HPDE6-E6E7 (cell line): Measurements from ENCODE around the gene SNX8.
"Not testable (repeated sequence)": the region's sequence is repeated elsewhere in the genome, so short reads cannot be mapped to it uniquely, and the experiment has no call there.

Source experiments
- DNase-seq: peaks from one replicate; pipeline ENCODE4 v3.0.0; 2011; ENCODE audit warnings: missing footprints; ENCODE audit errors: extremely low spot score

Gene SNX8

GRCh38 chr7:2314209-2314955 lies at the start of gene SNX8:
Gene SNX8 (minus strand): TSS chr7:2314441. CDS start chr7:2314421, 20 bp downstream.
- peak; percentile 97 for DNase-seq

DNA sequence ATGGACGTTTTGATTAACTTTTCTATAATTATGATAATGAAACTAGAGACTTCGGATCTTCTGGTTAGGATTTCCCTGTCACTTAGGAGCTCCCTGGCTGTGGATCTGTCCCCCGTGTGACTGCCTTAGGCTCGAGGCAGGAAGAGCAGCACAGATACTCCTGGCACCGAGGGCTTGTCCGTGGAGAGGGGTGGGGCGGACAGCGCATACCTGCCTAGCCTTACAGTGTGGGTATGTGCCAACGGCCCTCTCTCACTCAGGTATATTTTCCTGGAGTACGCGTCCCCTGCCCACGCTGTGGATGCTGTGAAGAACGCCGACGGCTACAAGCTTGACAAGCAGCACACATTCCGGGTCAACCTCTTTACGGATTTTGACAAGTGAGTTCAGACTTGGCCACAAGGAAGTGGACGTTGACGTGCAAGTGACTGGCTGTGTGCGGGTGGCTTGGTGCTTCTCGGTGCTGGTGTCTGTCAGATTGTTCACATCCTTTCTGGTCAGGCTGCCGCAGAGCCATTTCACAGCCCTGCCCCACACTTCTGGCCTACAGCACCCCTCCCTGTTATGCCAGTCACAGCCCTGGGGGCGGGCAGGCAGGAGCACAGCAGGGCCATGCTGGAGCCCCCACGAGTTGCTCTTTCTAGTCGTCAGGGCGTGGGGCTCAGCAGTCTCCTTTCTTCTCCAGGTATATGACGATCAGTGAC lies 48.3 kb upstream of the SNX8 start:
- no peak for DNase-seq

DNA sequence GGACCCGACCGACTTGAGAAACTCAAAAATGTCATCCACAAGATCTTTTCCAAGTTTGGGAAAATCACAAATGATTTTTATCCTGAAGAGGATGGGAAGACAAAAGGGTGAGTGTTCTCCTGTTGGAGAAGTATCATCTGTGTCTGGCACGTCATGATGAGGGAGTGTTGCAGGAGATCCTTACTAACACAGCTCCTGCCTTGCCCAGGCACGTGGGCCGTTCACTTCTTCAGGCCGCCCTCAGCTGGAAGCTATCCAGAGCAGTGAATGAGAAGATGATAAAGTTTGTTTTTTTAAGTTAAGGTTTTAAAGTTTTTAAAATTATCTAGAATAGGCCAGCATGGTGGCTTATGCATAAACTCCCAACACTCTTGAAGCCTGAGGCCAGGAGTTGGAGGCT lies 46.6 kb upstream of the SNX8 start:
- no peak for DNase-seq

DNA sequence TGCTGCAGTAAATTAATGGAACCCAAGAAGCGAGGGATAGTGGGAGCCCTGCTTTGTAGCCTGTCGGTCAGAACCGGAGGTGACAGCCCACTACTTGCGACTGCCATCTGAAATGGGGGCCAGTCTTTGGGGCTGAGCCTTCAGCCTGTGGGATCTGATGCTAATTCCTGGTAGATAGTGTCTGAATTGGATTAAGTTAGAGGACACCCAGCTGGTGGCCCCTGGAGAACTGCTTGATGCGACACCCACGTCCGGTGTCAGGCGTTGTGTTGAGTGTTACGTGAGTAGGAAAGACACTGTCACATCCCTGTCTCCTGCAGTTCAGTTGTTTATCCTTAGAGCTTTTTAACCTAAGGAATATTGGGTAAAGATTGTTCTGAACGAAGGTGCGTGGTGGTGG lies 45.4 kb upstream of the SNX8 start:
- DNase-seq: no peak

GRCh38 chr7:2358968-2359527 lies 44.8 kb upstream of the SNX8 start:
- no peak for DNase-seq

DNA sequence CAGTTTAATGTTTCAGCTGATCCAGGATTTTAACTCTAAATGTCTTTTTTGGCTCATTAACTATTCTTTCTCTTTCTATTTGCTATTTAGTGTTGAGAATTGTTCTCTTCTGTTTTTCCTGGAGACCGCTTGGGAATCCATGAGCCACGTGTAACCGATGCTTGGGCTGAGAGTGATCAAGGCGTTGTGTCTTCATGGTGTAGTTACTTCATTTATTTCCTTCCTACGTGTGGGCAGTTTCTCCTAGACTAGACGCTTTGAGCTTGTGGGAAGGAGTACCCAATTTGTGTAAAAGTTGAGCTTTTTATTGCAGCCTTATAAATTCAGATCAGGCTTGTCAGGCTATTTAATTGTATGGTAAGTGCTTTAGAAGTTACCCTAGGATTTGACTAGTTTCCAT lies 43.3 kb upstream of the SNX8 start:
- no peak for DNase-seq

GRCh38 chr7:2357165-2357564 lies 42.9 kb upstream of the SNX8 start:
- DNase-seq: no peak

- DNase-seq: no peak
These were observed 41.4 kb upstream of the SNX8 start for GRCh38 chr7:2355705-2356008.

- no peak for DNase-seq
These were observed 40.9 kb upstream of the SNX8 start for GRCh38 chr7:2354939-2355704.

DNA sequence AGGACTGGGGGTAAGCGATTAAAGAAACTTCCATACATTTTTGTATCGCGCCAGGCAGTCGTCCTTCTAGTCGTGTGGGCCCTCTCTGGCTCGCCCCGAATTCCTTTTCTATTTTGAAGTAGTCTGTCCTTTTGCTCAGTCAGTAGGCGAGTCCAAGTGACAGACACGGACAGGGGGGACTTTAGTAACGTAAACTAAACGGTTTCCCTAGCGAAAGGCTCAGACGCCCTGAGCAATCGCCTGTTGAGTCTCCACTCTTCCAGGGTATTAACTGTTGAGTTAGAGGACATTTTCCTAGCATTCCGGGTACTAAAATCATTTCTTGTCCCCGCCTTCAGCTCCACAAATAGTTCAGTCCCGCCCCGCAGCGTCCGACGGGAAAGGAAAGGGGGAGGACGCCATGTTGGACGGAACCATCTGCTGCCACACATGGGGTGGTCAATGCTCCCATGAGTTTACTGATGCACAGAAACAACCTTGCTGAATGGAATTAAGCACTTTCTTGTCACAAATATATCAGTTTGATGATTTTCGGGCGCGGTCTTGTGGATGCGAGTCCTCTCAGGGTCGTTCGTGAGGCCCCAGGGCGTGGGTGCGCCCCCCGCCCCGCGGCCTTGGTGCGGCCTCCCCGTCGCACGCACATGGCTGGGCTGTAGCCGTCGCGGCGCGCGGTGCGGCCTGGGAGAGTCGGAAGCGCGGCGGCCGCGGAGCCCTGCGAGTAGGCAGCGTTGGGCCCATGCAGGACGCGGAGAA lies 40.1 kb upstream of the SNX8 start, which contains the start of gene EIF3B:
TSS of gene EIF3B (plus strand) at position 642 of the 753 bp plus-strand sequence. CDS start at position 737, 95 bp downstream.
- DNase-seq: peak; percentile 84

DNA sequence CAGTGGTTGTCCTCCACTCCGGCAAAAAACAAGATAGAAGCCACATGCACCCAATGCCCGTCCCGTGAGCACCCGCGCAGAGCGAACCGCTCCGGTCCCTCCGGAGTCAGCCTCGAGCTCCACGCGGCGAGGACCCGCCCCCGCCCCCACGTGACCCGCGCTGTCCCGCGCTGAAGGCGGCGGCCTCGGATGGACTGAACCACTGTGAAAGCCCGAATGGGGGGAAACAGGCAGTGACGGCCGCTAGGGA lies 39.6 kb upstream of the SNX8 start:
- DNase-seq: peak; percentile 93

DNA sequence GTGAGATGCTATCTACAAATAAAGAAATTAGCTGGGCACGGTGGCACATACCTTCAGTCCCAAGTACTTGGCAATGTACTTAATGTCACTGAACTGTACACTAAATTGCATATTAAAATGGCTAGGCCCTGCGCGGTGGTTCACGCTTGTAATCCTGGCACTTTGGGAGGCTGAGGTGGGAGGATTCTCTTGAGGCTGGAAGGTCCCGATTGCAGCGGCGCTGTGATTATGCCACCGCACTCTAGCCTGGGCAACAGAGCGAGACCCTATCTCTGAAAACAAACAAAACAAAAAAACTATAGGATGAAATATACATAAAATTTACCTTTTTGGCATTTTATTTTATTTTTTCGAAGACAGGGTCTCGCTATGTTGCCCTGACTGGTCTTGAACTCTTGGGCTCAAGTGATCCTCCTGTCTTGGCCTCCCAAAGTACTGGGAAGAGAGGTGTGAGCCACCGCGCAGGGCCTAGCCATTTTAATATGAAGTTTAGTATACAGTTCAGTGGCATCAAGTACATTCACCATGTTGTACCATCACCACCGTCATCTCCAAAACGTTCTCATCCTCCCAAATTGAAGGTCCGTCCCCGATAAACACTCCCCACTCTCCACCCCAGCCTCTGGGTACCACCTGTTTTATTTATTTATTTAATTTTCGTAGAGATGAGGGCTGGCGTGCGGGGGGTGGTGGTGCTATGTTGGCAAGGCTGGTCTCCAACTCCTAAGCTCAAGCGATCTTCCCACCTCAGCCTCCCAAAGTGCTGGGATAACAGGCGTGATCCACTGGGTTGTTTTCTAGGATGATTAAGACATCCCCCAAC lies 39.1 kb upstream of the SNX8 start:
- DNase-seq: no peak

GRCh38 chr7:2350861-2351260 lies 36.6 kb upstream of the SNX8 start:
- DNase-seq: no peak

DNA sequence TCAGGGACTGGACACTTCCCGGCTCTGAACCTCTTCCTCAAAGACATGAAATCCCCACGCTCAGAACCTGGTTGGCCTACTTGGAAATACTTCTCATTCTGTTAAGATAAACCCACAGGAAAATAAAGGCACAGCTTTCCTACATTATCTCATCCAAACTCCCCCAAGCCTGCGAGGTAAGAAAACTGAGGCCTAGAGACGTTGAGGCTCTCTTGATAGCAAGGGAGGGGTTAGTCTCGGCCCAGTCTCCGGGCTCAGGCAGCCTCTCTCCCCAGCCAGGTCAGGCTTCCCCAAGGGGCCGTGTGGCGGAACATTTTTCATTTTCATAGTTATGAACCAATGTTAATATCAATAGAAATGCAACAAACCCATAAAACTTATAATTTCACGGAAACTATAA lies 35.8 kb upstream of the SNX8 start:
- no peak for DNase-seq

DNA sequence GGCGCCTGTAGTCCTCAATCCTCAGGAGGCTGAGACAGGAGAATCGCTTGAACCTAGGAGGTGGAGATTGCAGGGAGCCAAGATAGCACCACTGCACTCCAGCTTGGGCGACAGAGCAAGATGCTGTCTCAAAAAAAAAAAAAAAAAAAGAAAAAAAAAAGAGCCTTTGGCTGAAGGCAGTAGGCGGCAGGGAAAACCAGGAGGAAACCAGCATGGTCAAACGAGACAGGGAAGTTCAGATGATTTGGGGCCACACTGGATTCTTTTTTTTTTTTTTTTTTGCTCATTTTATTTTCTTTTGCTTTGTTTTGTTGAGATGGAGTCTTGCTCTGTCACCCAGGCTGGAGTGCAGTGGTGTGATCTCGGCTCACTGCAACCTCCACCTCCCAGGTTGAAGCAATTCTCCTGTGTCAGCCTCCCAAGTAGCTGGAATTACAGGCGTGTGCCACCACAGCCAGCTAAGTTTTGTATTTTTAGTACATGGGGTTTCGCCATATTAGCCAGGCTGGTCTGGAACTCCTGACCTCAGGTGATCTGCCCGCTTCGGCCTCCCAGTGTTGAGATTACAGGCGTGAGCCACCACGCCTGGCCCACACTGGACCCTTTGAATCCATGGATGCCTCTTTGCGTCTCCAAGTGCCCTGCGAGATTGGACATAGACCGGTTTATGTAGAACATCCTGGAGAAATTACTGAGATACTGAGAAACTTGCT lies 33.3 kb upstream of the SNX8 start:
- DNase-seq: not testable (repeated sequence)

GRCh38 chr7:2336626-2337299 lies 22.5 kb upstream of the SNX8 start:
- no peak for DNase-seq

- DNase-seq: not testable (repeated sequence)
These were observed 18.5 kb upstream of the SNX8 start for GRCh38 chr7:2332606-2333231.

- DNase-seq: no peak
These were observed 17.5 kb upstream of the SNX8 start for GRCh38 chr7:2331707-2332106.

- DNase-seq: no peak
These were observed 16.3 kb upstream of the SNX8 start for GRCh38 chr7:2330493-2330892.
